IPS DF 6.9 (cell line): ENCODE measurements around the gene SEPTIN5.

Source experiments
- DNase-seq: peaks from one replicate; pipeline ENCODE4 v3.0.0-alpha.2; 2013; ENCODE audit warnings: low read depth, low spot score
- H3K27ac ChIP-seq: one replicate; pipeline ENCODE4 v1.5.1; 2013; ENCODE audit warnings: low read length, control low read depth
- H3K27me3 ChIP-seq: 2 replicates; pipeline ENCODE4 v1.6.1; 2013; ENCODE audit warnings: mild to moderate bottlenecking, low read length; ENCODE audit not compliant: control insufficient read depth, insufficient read depth
- H3K36me3 ChIP-seq: 2 replicates; pipeline ENCODE4 v1.6.1; 2013; ENCODE audit warnings: low read length; ENCODE audit not compliant: control insufficient read depth, insufficient read depth
- H3K4me1 ChIP-seq: 2 replicates; pipeline ENCODE4 v1.6.1; 2013; ENCODE audit warnings: low read length; ENCODE audit not compliant: control insufficient read depth, insufficient read depth
- H3K4me3 ChIP-seq: 2 replicates; pipeline ENCODE4 v1.5.1; 2013; ENCODE audit warnings: mild to moderate bottlenecking, low read length
- H3K9me3 ChIP-seq: 2 replicates; pipeline ENCODE4 v1.6.1; 2013; ENCODE audit warnings: low read length, inconsistent platforms; ENCODE audit not compliant: control insufficient read depth, insufficient read depth
- WGBS: extraction: QIAGEN DNeasy Blood & Tissue Kit; methylation state at CpG from one replicate; pipeline ENCODE4 v1.1.7; 2013; ENCODE audit warnings: mixed read lengths, missing lambda C conversion rate; ENCODE audit not compliant: insufficient read length, insufficient coverage; 5-methylcytosine and 5-hydroxymethylcytosine counted together

SEPTIN5 gene

GRCh38 chr22:19743651-19744050 lies 29.3 kb downstream of the SEPTIN5 start:
- no peaks in the 10 kb centered on the region for H3K36me3 ChIP-seq
- H3K4me1 ChIP-seq = peaks cover 1% of the 10 kb centered on the region; the same call in 1 of the 2 replicates
- H3K9me3 ChIP-seq = no peaks in the 10 kb centered on the region
- H3K4me3 ChIP-seq = no peak overlapping the region
- no peak overlapping the region for H3K27ac ChIP-seq
- no CpG with 5 or more reads among the region's 4 CpGs for WGBS
- DNase-seq = no peak
- no peaks in the 10 kb centered on the region for H3K27me3 ChIP-seq

- no CpG with 5 or more reads among the region's 13 CpGs for WGBS
- peaks cover 1% of the 10 kb centered on the region; the same call in 1 of the 2 replicates for H3K4me1 ChIP-seq
- no peaks in the 10 kb centered on the region for H3K9me3 ChIP-seq
- H3K27ac ChIP-seq = no peak overlapping the region
- H3K27me3 ChIP-seq = no peaks in the 10 kb centered on the region
- no peak overlapping the region for H3K4me3 ChIP-seq
- no peak for DNase-seq
- no peaks in the 10 kb centered on the region for H3K36me3 ChIP-seq
Measured at GRCh38 chr22:19744350-19745006, 30.2 kb downstream of the SEPTIN5 start.

GRCh38 chr22:19745155-19746101 lies 31.1 kb downstream of the SEPTIN5 start:
- no peaks in the 10 kb centered on the region for H3K9me3 ChIP-seq
- no peak overlapping the region for H3K27ac ChIP-seq
- WGBS = no CpG with 5 or more reads among the region's 24 CpGs
- no peak for DNase-seq
- peaks cover 1% of the 10 kb centered on the region; the same call in 1 of the 2 replicates for H3K4me1 ChIP-seq
- no peak overlapping the region for H3K4me3 ChIP-seq
- no peaks in the 10 kb centered on the region for H3K36me3 ChIP-seq
- no peaks in the 10 kb centered on the region for H3K27me3 ChIP-seq

- H3K9me3 ChIP-seq = no peaks in the 10 kb centered on the region
- DNase-seq = no peak
- H3K27ac ChIP-seq = no peak overlapping the region
- no CpG with 5 or more reads among the region's 13 CpGs for WGBS
- H3K4me1 ChIP-seq = peaks cover 3% of the 10 kb centered on the region; the same call in 1 of the 2 replicates
- no peaks in the 10 kb centered on the region for H3K27me3 ChIP-seq
- H3K4me3 ChIP-seq = no peak overlapping the region
- H3K36me3 ChIP-seq = no peaks in the 10 kb centered on the region
Measured at GRCh38 chr22:19746726-19747125, 32.4 kb downstream of the SEPTIN5 start.

- WGBS = no CpG with 5 or more reads among the region's 12 CpGs
- H3K4me3 ChIP-seq = no peak overlapping the region
- no peaks in the 10 kb centered on the region for H3K36me3 ChIP-seq
- H3K9me3 ChIP-seq = no peaks in the 10 kb centered on the region
- H3K27ac ChIP-seq = no peak overlapping the region
- no peaks in the 10 kb centered on the region; the same call in 1 of the 2 replicates for H3K27me3 ChIP-seq
- no peak for DNase-seq
- H3K4me1 ChIP-seq = peaks cover 3% of the 10 kb centered on the region; the same call in 1 of the 2 replicates
Measured at GRCh38 chr22:19747551-19747950, 33.2 kb downstream of the SEPTIN5 start.

- Histone ChIP-seq H3K9me3 (no peaks in the 10 kb centered on the region), H3K27me3 (peaks cover 3% of the 10 kb centered on the region; the same call in 1 of the 2 replicates), H3K4me1 (peaks cover 3% of the 10 kb centered on the region; the same call in 1 of the 2 replicates), H3K36me3 (no peaks in the 10 kb centered on the region), H3K4me3 (no peak overlapping the region), H3K27ac (no peak overlapping the region)
- whole genome bisulfite sequencing = no CpG with 5 or more reads among the region's 4 CpGs
- DNase-seq = no peak
Measured at GRCh38 chr22:19748139-19748538, 33.8 kb downstream of the SEPTIN5 start.

- Histone ChIP-seq H3K27ac (no peak overlapping the region), H3K27me3 (peaks cover 12% of the 10 kb centered on the region), H3K4me1 (peaks cover 3% of the 10 kb centered on the region; the same call in 1 of the 2 replicates), H3K36me3 (no peaks in the 10 kb centered on the region), H3K4me3 (no peak overlapping the region), H3K9me3 (no peaks in the 10 kb centered on the region)
- DNase-seq = no peak
- no CpG with 5 or more reads among the region's 15 CpGs for WGBS
Measured at GRCh38 chr22:19748991-19749664, 34.8 kb downstream of the SEPTIN5 start.

GRCh38 chr22:19749876-19750275 lies 35.6 kb downstream of the SEPTIN5 start:
- Histone ChIP-seq H3K36me3 (no peaks in the 10 kb centered on the region), H3K27me3 (peaks cover 19% of the 10 kb centered on the region), H3K4me3 (no peak overlapping the region), H3K9me3 (no peaks in the 10 kb centered on the region), H3K27ac (no peak overlapping the region), H3K4me1 (peaks cover 3% of the 10 kb centered on the region; the same call in 1 of the 2 replicates)
- no CpG with 5 or more reads among the region's 12 CpGs for WGBS
- no peak for DNase-seq

GRCh38 chr22:19750507-19751490 lies 36.5 kb downstream of the SEPTIN5 start:
- Histone ChIP-seq H3K9me3 (no peaks in the 10 kb centered on the region), H3K27me3 (peaks cover 27% of the 10 kb centered on the region), H3K27ac (no peak overlapping the region), H3K4me1 (0 out of 2 replicates have a peak, but pooled peaks cover 3% of the 10 kb centered on the region), H3K36me3 (no peaks in the 10 kb centered on the region), H3K4me3 (no peak overlapping the region)
- no peak for DNase-seq
- WGBS = no CpG with 5 or more reads among the region's 27 CpGs
